Body of pancreas (tissue), 4 donors: ENCODE data around the gene PLAC1.

Source experiments
- CTCF ChIP-seq, 7 experiments: fragments of 450-650 bp in 4 of 7; fragments of 200-600 bp in 3 of 7; sonication (generic) in 3 of 7; IDR thresholded peaks; one replicate each; pipeline ENCODE4 v1.5.1; 2016 to 2019; ENCODE audit warnings: antibody characterized with exemption in 7 of 7
- POLR2A ChIP-seq, 3 donors: fragments of 450-650 bp; IDR thresholded peaks; one replicate each; pipeline ENCODE4 v1.6.1; 2016; ENCODE audit warnings: antibody characterized with exemption in 3 of 3, mild to moderate bottlenecking in 2 of 3

GRCh38 chrX:134692233-134692632 lies 34.0 kb upstream of the PLAC1 start:
- TF ChIP-seq CTCF (IDR thresholded peaks at IDR 0.05) (no peak), POLR2A (IDR thresholded peaks at IDR 0.05) (no peak)
